Effector memory CD8-positive, alpha-beta T cell (primary cell): ENCODE results near the gene HIVEP3.

Experiments
- ATAC-seq: fragments of 150-1000 bp; cut with Tn5 transposase; replicated peaks from 2 replicates; pipeline ENCODE4 v1.10.0; 2021; ENCODE audit warnings: mild to moderate bottlenecking, moderate library complexity
- DNase-seq, 3 experiments: peaks; one replicate each; pipeline ENCODE4 v3.0.0; 2021
- H3K27ac Mint-ChIP-seq, 2 donors: one replicate each; pipeline ENCODE4 v1.8.0; 2022; ENCODE audit warnings: mild to moderate bottlenecking in 2 of 2, mixed read lengths in 2 of 2, moderate library complexity in 2 of 2
- H3K27me3 Mint-ChIP-seq, 2 donors: one replicate each; pipeline ENCODE4 v1.8.0; 2022; ENCODE audit warnings: mixed read lengths in 2 of 2
- H3K36me3 Mint-ChIP-seq: one replicate; pipeline ENCODE4 v1.8.0; 2022; ENCODE audit warnings: mild to moderate bottlenecking, moderate library complexity, mixed read lengths; ENCODE audit not compliant: insufficient read depth
- H3K4me1 Mint-ChIP-seq, 2 donors: one replicate each; pipeline ENCODE4 v1.8.0; 2022; ENCODE audit warnings: low read depth in 2 of 2, mixed read lengths in 2 of 2
- H3K4me3 Mint-ChIP-seq, 2 donors: one replicate each; pipeline ENCODE4 v1.8.0; 2022; ENCODE audit warnings: mild to moderate bottlenecking in 2 of 2, mixed read lengths in 2 of 2, moderate library complexity in 2 of 2
- H3K9me3 Mint-ChIP-seq, 2 donors: one replicate each; pipeline ENCODE4 v1.8.0; 2022; ENCODE audit warnings: mixed read lengths in 2 of 2

Gene HIVEP3

GRCh38 chr1:41641941-41642527 lies 276.7 kb downstream of the HIVEP3 start:
- DNase-seq (no peak), ATAC-seq (no peak)
- H3K4me3 Mint-ChIP-seq = no peak overlapping the region
- no peaks in the 10 kb centered on the region for H3K27me3 Mint-ChIP-seq
- peaks cover 35 to 36% of the 10 kb centered on the region in 2 donors for H3K4me1 Mint-ChIP-seq
- H3K9me3 Mint-ChIP-seq = no peaks in the 10 kb centered on the region
- H3K27ac Mint-ChIP-seq = no peak overlapping the region
- no peaks in the 10 kb centered on the region for H3K36me3 Mint-ChIP-seq

DNA sequence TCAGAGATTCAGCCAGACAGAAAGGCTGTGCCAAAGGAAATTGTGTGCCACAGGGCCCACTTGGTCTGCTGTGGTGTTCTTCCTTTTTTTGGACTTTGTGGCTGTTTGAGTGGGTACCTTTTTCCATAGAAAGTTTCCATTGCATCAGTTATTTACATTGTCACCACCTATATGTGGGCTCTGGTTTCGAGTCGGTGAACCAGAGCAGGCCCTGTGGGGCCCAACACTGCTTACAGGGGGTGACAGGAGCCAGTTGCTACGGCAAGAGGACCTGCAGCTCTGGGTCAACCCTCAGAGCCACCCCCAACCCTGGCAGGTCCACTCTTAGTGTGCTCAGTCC lies 277.3 kb downstream of the HIVEP3 start:
- H3K27ac Mint-ChIP-seq = no peak overlapping the region
- H3K9me3 Mint-ChIP-seq = no peaks in the 10 kb centered on the region
- no peaks in the 10 kb centered on the region for H3K36me3 Mint-ChIP-seq
- H3K4me3 Mint-ChIP-seq = no peak overlapping the region
- no peaks in the 10 kb centered on the region for H3K27me3 Mint-ChIP-seq
- DNase-seq = no peak
- H3K4me1 Mint-ChIP-seq = peaks cover 34 to 35% of the 10 kb centered on the region in 2 donors
- no peak for ATAC-seq

DNA sequence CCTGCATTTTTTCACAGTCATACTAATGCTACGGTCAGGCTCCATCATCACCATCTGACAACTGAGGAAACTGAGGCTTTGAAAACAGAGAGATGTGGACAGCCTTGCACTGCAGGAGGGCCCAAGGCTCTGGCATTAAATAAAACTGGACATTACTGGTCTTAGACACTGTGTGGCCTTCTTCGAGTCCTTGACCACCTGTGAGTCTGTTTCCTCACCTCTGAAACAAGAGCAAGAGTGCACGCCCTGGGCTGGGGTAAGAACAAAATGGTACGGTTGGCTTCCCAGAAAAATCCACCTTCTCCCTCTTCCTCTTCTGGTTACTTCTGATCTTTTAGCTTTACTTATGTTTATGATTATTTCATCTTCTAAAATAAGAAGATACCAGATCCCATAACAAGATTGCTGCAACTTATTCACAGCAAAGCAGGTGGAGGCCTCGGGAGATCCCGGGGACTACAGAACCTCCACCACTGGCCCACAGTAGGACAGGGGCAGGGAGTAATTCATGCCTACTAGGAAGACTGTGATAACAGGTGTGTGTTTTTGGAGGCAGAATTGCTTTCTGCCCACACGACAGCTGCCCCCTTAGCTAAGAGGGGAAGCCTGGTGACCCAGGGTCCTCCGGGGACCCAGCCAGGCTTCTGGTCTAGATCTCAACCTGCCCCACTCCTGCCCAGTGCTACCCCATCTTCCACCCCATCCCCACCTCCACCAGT lies 277.8 kb downstream of the HIVEP3 start:
- DNase-seq = no peak
- no peak for ATAC-seq
- peaks cover 32 to 36% of the 10 kb centered on the region in 2 donors for H3K4me1 Mint-ChIP-seq
- H3K9me3 Mint-ChIP-seq = no peaks in the 10 kb centered on the region
- H3K27ac Mint-ChIP-seq = no peak overlapping the region
- H3K27me3 Mint-ChIP-seq = no peaks in the 10 kb centered on the region
- peak overlapping the region in 1 of 2 donors; percentile 21 for H3K4me3 Mint-ChIP-seq
- no peaks in the 10 kb centered on the region for H3K36me3 Mint-ChIP-seq

- DNase-seq (no peak), ATAC-seq (peak; percentile 39)
- peaks cover 30 to 37% of the 10 kb centered on the region in 2 donors for H3K4me1 Mint-ChIP-seq
- H3K36me3 Mint-ChIP-seq = no peaks in the 10 kb centered on the region
- no peaks in the 10 kb centered on the region for H3K27me3 Mint-ChIP-seq
- no peaks in the 10 kb centered on the region for H3K9me3 Mint-ChIP-seq
- H3K27ac Mint-ChIP-seq = peak overlapping the region in 1 of 2 donors; percentile 31
- no peak overlapping the region for H3K4me3 Mint-ChIP-seq
Measured at GRCh38 chr1:41640141-41640751, 278.5 kb downstream of the HIVEP3 start.

DNA sequence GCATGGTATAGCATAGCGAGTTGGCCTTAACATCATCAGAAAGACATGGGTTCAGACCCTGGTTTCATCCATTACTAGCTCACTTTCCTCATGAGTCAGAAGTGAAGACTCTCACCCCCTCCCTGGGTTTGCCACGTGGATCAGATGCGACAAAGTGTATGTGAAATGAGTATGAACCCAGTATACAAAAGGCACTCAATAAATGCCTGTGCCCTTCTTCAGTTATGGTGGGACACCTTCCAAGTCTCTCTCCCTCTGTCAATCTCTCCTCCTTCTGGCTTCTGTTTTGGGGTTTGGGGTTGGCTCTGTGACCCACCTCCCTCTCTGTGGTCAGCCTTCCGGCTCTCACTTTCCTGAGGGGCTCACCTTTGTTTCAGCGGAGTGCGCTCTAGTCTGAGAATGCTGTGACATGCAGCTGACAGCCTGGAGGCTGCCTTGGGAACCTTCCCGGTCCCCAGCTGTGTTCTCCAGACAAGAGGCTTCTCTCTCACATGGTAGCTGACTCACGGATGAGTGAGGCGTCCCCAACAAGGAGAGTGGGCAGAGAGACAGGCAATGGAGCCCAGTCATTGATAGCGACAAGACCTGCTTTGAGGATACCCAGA lies 279.3 kb downstream of the HIVEP3 start:
- peaks cover 28 to 39% of the 10 kb centered on the region in 2 donors for H3K4me1 Mint-ChIP-seq
- DNase-seq = no peak
- peak overlapping the region in 1 of 2 donors; percentile 31 for H3K27ac Mint-ChIP-seq
- ATAC-seq = peak; percentile 48
- no peaks in the 10 kb centered on the region for H3K9me3 Mint-ChIP-seq
- H3K27me3 Mint-ChIP-seq = no peaks in the 10 kb centered on the region
- peak overlapping the region; percentile 25 to 26 for H3K4me3 Mint-ChIP-seq
- H3K36me3 Mint-ChIP-seq = no peaks in the 10 kb centered on the region

GRCh38 chr1:41638086-41639024 lies 280.4 kb downstream of the HIVEP3 start:
- no peak overlapping the region for H3K27ac Mint-ChIP-seq
- DNase-seq = no peak
- peak overlapping the region in 1 of 2 donors; percentile 25 for H3K4me3 Mint-ChIP-seq
- peak; percentile 35 for ATAC-seq
- no peaks in the 10 kb centered on the region for H3K36me3 Mint-ChIP-seq
- H3K27me3 Mint-ChIP-seq = no peaks in the 10 kb centered on the region
- no peaks in the 10 kb centered on the region for H3K9me3 Mint-ChIP-seq
- peaks cover 34 to 49% of the 10 kb centered on the region in 2 donors for H3K4me1 Mint-ChIP-seq

DNA sequence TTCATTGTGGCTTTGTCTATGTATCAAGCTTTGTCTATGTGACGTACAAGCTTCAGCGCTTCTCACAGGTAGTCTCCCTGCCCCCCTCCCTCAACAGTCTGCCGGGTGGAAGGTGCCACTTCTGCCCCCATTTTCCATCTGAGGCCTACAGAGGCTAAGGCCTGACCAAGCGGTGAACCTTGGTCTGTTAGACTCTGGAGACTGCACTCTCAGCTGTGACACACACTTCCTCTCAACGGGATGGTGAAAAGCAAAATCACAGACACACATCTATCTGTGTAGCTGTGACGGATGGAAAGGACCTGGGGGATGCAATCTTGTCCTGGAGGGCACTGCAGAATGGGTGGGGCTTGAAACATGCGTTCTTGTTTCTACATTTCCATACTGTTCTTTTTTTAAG lies 281.4 kb downstream of the HIVEP3 start:
- Mint-ChIP-seq H3K27me3 (no peaks in the 10 kb centered on the region), H3K9me3 (no peaks in the 10 kb centered on the region), H3K4me3 (no peak overlapping the region), H3K4me1 (peaks cover 34 to 49% of the 10 kb centered on the region in 2 donors), H3K27ac (no peak overlapping the region), H3K36me3 (peaks cover 2% of the 10 kb centered on the region)
- ATAC-seq (no peak), DNase-seq (no peak)

DNA sequence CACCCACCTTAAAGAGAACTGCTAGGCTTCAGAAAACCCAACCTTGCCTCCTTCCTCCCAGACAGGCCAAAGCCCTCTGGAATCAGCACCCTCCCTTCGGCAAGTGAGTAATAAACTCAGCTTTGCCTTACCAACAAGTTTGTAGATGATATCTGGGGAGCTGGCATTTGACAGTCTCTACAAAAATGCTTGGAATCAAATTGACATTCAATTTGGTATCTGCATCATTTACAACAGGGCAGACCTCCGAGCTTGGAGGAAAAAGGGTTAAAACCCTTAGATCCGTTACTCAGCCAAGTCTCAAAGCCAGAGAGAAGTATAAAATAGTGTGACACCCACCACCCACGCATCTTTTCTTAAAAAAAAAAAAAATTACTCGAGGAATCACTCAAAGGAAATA lies 285.0 kb downstream of the HIVEP3 start:
- H3K4me1 Mint-ChIP-seq = peaks cover 21 to 50% of the 10 kb centered on the region in 2 donors
- ATAC-seq (no peak), DNase-seq (no peak)
- no peaks in the 10 kb centered on the region for H3K27me3 Mint-ChIP-seq
- H3K9me3 Mint-ChIP-seq = no peaks in the 10 kb centered on the region
- no peak overlapping the region for H3K27ac Mint-ChIP-seq
- no peak overlapping the region for H3K4me3 Mint-ChIP-seq
- peaks cover 3% of the 10 kb centered on the region for H3K36me3 Mint-ChIP-seq

GRCh38 chr1:41632781-41633575 lies 285.7 kb downstream of the HIVEP3 start:
- ATAC-seq (no peak), DNase-seq (no peak)
- Mint-ChIP-seq H3K27ac (no peak overlapping the region), H3K9me3 (no peaks in the 10 kb centered on the region), H3K36me3 (peaks cover 3% of the 10 kb centered on the region), H3K4me3 (no peak overlapping the region), H3K27me3 (no peaks in the 10 kb centered on the region), H3K4me1 (peaks cover 17 to 43% of the 10 kb centered on the region in 2 donors)

- Mint-ChIP-seq H3K36me3 (peaks cover 3% of the 10 kb centered on the region), H3K4me1 (peaks cover 14 to 39% of the 10 kb centered on the region in 2 donors), H3K27ac (no peak overlapping the region), H3K9me3 (no peaks in the 10 kb centered on the region), H3K27me3 (no peaks in the 10 kb centered on the region), H3K4me3 (no peak overlapping the region)
- DNase-seq (no peak), ATAC-seq (no peak)
Measured at GRCh38 chr1:41631971-41632370, 286.8 kb downstream of the HIVEP3 start.

DNA sequence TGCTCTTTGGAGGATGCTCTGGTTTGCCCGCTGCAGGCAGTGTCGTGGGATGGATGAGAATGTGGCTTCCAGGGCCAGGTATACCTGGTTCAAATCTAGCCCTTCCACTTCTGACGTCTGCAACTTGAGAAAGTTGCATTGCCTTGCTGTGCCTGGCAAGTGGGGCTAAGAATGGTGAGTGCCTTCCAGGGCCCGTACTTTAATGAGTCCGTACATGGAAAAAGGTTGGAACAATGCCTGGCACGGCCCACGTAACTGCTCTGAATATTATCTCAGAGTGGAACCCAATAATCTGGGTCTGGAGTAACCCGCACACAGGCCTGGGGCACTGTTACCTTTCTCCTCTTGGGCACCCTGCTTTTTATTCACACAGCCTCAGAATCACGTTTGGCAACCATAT lies 287.6 kb downstream of the HIVEP3 start:
- no peaks in the 10 kb centered on the region for H3K9me3 Mint-ChIP-seq
- peaks cover 16 to 36% of the 10 kb centered on the region in 2 donors for H3K4me1 Mint-ChIP-seq
- DNase-seq = no peak
- no peaks in the 10 kb centered on the region for H3K27me3 Mint-ChIP-seq
- H3K4me3 Mint-ChIP-seq = no peak overlapping the region
- H3K36me3 Mint-ChIP-seq = peaks cover 3% of the 10 kb centered on the region
- ATAC-seq = no peak
- no peak overlapping the region for H3K27ac Mint-ChIP-seq

- no peak overlapping the region for H3K4me3 Mint-ChIP-seq
- H3K9me3 Mint-ChIP-seq = no peaks in the 10 kb centered on the region
- no peak overlapping the region for H3K27ac Mint-ChIP-seq
- H3K27me3 Mint-ChIP-seq = no peaks in the 10 kb centered on the region
- peaks cover 3% of the 10 kb centered on the region for H3K36me3 Mint-ChIP-seq
- ATAC-seq (no peak), DNase-seq (no peak)
- H3K4me1 Mint-ChIP-seq = peaks cover 18 to 30% of the 10 kb centered on the region in 2 donors
Measured at GRCh38 chr1:41629571-41629970, 289.2 kb downstream of the HIVEP3 start.
